Muscle of arm (tissue), 12 donors: ENCODE results near the gene RPLP1. TPM values are rescaled to one million over a fixed set of nuclear protein-coding genes. Genes with fewer than 3 reads are reported as not detected.

ENCODE experiments used
- DNase-seq: peaks from one replicate; pipeline ENCODE4 v3.0.0-alpha.2; 2013
- polyA plus RNA-seq, 12 donors: library from polyadenylated mRNA; unstranded; fragments of 120-200 nt; gene quantifications; one replicate each; pipeline ENCODE4 v1.2.1, GENCODE V29; 2013; ENCODE audit not compliant: insufficient read length in 12 of 12

Gene RPLP1
- polyA plus RNA-seq, 12 donors = 2,418 to 4,362 (median 3,034) TPM; not detected in 1

DNA sequence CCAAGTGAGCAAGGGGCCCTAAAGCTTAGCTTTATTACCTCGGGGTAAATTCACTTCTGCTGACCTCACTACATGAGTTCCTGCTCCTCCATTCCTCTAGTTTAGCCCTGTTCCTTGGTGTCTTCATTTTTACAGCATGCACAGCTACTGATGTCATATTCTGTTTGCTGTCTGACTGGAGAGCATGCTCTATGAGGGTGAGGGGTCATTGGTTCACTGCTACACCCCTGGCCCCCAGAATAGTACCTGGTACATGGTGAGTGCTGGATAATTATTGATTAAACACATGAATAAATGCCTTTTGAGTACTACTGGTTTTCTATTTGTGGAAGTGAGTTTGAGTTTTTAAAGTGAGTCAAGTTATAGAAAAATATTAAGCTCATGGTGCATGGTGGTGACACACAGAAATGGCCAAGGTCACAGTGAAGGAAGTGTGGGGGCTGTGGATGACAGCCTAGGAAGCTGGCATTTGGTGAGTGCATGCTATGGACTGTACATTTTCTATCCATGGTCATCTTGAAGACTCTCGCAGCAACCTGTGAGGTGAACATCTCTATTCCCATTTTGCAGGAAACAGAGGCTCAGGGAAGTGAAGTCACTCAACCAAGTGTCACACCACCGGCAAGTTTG, 34.0 kb downstream of the RPLP1 start:
- DNase-seq = no peak

DNA sequence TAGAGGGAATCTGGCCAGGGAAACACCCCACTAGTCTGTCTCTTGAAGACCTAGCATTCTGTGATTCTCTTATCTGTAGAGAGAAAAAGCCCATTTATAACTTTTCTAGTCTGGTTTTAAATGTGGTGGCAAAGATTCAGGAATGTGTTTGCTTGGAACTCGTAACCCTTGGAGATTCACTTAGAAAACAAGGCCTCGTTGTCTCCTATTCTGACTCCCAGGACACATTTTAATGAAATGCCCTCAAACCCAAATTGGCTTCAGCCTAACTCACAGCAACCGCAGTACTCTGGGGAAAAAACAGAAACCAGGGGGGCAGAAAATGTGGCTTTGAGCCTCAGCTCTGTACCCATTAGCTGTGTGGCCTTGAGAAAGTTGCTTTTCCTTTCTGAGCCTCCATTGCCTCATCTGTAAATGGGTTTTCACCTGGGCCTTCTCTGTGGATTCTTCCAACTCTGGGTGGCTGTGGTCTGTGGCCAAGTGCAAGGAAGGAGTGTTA, 36.5 kb downstream of the RPLP1 start:
- no peak for DNase-seq

DNA sequence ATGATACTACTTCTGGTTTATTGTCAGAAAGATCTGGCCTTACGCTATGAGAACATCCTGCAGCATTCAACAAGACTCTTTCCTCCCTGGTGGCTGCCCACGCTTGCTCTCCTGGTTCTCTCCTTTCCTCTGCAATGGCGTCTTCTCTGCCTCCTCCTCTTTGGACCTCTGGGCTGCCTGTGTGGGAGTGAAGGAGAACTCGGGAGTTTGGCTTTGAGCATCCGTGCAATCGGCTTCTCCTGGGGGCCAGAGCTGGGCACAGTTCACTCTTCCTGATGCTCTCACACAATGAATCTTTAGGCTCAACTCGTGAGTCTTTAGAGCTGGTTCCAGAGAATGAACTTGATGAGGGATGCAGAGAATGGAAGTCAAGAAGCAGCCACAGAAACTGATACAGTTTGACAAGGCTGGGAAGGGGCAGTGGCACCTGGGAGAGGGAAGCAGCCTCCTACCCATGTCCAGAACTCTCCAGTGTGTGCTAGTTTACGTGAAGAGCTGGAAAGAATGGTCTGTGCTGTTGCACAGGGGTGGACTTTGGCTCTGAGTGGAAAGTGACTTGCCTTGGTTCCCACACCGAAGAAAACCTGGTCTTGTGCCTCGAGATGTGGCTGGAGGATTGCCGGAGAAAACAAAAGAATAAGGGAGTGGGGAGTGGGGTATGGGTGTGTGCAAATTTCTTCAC, 37.9 kb downstream of the RPLP1 start:
- no peak for DNase-seq

DNA sequence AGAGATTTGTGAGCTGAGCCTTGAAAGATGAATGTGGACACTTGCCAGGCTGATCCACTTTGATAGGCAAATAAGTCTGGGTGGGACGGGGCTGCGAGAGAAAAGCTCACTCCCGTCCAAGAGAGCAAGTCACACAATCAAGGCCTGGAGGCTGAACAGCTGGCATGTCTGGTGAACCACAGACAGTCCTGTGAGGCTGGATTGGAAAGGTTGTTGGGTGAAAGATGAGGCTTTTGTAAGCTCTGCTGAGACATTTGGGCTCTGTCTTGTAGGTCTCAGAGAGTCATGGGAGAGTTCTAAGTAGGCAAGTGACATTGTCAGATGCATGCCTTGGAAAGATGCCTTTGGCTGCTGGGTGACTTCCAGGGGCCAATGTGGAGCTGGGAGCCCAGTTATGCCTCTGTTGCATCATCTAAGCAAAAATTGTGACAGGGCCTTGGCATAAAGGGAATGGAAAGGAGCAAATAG, 38.5 kb downstream of the RPLP1 start:
- DNase-seq = no peak

DNA sequence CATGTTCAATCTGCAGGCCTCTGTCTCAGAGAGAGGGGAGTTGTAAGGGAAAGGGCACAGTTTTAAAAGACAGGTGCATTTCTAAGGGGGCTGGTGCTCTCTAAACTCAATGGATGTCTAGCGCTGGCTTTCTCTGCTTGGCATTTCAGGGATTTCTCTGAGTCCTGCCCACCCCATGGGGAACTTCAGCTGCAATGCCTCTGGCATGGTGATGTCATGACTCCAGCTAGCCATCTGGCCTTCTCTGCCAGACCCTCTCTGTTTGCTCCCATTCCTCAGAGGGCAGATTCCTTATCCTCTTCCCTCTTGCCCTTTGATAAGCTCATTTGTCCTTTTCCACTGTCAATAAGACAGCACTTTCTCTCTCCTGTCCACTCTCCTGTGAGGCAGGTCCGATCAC, 40.8 kb downstream of the RPLP1 start:
- no peak for DNase-seq

DNA sequence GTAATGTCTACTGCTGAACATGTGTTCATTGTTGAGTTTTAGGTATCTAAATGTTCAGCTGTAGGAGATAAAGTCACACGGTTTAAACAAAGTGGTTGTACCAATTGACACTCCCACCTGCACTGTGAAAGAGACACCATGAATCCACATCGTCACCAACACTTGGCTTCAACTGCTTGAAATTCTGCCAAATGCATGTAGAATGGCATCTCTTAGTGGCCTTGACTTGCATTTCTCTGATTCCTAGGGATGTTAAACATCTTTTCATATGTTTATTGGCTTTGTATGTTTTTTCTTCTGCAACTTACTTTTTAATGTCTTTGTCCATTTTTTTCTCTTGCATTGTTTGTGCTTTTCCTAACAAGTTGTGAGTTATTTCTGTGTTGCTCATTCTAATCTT, 43.4 kb downstream of the RPLP1 start:
- no peak for DNase-seq

DNA sequence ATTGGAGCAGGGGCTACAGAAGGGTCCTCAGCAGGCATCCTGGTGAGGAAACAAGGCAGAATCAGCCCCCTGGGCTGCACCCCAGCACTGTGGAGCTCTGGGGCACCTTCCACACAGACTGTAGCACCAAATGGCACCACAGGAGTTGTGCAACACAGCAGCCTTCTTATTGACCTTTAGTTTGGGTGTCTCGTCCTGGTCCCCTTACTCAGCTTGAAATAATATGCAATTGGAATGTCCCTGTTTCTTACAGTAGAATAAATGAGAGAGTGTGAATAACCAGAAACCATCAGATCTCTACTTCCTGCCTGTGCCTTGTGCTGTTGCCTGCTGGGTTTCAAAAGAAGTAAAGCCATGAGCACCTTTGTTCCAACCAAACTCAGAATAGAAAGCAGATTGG, 44.5 kb downstream of the RPLP1 start:
- DNase-seq = no peak

DNA sequence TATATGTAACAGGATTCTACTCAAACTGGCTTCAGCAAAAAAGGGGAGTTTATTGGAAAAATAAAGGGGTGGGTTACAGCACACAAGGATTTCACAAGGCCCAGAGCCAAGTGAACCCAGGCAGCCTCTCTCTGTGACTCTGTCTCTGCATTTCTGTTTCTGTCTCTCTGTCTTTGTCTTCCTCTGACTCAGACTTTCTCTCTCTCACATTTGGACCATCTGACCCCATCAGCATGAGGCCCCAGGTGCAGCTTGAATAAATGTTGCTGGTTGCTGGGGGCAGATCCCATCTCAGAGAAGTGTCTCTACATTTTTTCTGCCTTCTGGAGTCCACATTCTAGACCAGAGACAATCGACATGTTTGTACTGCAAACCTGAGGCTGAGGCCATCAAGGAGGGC, 45.0 kb downstream of the RPLP1 start:
- DNase-seq = no peak

DNA sequence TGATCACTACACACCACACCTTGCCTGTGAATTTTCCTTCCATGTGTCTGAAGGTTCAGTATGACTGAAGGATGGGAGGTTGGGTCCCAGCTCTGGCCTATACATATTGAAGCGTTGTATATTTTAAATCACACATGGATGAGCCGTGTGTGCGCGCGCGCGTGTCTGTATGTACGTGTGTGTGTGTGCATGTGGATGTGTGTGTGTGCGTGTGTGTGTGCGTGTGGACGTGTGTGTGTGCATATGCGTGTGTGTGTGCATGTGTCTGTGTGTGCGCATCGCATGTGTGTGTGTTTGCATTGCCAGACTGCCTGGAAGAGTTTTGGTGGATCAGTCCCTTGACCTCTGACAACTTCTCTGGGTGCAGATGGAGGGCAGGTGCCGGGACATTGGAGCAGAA, 45.7 kb downstream of the RPLP1 start:
- no peak for DNase-seq

DNA sequence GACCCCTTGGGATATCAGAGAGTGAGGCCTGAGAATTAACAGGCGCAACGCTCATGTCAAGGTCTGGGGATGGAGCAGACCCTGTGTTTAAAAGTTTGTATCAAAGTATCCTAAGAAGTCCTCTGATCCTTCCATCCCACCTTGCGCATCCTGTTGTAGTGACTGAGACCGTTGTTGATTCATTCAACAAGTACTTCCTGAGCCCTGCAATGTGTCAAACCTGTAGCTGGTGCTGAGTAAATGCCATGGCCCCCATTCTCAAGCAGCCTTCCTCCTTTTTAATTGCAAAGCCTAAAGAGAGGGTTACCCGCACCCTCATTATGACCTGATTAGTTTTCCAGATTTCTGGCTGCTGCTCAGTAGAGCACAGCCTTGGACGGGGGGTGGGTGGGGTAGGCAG, 46.4 kb downstream of the RPLP1 start:
- DNase-seq = no peak

DNA sequence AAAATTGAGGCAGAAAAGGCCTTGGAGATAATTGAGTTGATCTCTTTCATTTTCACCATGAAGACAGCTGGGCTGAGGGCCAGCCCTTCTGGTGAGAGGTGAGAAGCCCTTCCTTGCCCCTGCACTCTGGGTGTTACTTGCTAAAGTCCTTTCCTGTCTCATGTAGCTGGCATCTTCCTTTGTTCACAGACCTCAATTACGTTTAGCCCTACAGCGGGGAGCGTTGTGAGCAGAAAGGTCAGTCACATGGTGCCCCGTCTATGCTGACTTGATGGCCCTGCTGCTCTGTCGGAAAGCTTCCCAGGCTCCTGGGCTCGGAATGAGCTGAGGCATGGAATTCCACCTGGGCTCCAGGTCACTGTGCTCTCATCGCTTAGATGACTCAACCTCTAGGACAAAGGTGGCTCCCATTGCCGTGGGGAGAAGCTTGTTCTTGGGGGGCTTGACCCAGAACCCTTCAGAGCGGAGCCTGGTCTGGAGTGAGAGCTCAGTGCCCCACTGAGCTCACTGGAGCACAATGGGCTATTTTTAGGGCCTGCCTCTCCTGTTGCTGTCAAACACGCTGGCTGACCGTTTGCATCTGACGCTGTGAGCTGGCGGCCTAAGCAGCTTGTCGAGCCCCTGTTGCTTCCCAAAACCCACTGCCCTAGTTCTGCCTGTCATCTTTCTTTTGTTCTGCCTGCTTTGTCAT, 47.0 kb downstream of the RPLP1 start:
- no peak for DNase-seq

DNA sequence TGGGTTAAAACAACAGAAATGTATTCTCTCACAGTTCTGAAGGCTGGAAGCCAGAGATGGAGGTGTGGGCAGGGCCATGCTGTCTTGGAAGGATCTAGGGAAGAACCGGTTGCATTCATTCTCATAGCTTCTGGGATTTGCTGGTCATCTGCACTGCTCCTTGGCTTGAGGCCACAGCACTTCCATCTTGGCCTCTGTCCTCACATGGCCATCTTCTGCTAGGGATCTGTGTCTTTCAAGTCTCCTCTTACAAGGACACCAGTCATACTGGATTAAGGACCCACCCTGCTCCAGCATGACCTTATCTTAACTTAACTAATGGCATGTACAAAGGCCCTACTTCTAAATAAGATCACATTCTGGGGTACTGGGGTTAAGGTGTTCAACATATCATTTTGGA, 47.7 kb downstream of the RPLP1 start:
- DNase-seq = no peak

DNA sequence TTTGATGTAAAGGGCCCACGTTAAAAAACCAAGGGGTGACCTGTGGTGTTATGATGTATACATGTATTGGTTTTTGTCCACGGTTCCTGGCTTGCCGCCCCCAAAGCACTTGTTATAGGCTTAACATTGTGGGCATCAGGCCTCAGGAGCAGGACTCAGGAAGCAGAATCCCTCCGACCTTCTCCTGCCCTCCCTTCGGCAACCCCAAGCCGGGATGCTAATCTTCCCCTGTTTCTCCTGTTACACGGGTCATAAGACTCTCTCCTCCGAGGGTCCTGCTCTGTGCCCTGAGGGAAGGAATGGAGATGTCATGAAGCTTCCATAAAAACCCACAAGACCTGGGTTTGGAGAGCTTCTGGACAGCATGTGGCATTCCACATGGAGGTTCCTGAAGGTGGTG, 48.8 kb downstream of the RPLP1 start:
- DNase-seq = no peak

DNA sequence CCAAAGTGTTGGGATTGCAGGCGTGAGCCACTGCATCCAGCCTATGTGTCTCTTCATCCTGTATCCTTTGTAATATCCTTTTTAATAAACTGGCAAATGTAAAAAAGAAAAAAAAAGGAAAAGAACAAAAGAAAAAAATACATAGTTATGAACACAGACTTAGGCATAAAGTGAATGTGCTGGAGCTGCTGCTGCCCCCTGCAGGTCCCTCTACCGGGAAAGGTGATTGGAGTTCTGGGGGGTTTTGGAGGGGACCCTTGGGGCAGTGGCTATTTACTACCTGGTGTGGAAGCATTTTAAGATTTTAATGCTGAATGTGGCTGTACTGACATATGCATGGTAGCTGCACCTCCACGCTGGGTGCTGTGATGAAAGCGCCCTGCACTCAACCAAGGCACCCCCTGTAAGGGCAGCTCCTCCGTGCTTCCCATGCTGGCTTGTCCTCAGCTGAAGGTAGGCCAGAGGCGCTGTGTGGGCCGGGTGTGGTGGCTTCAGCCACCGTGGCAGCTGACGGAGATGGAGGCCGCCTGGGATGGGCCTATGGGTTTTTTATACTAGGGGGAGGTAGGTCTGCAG, 49.9 kb downstream of the RPLP1 start:
- no peak for DNase-seq

DNA sequence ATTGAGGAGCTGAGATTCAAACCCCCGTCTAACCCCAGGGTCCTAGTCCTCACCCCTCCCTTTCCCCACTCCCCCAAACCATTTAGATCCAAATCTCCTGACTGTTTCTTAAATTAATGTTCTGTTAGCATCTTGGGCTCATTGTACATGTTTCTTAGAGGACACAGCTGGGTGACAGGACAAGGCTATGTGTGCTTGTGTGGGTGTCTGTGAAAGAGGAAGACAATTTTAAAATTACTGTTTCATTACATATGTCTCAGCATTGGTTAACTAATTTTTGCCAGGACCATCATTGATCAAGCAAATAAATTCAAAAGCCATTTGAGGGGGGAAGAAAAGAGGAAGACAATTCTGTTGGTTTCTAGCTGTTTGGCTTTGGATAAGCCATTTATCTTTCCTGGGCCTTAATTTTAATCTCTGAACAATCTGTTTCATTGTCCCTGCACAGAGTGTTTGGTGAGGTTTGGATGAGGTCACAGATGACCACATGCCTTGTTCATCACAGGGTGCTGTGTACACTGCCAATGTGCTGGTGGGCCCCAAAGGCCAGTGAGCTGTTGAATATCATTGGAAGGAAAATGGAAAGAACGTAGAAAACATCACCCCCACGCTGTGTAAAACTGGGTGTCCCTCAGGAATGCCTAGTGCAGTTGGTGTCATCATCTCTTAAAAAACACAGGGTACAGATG, 51.9 kb downstream of the RPLP1 start:
- no peak for DNase-seq

Other genes starting within 250 kb of the RPLP1 start
- 1 to 10 TPM in 3 of 12 donors, under 1 TPM in 8, not detected in 1; 0.22 to 2.6 (median 0.60) TPM for gene PAQR5, start 153.9 kb upstream of the RPLP1 start, polyA plus RNA-seq
- gene KIF23, start 38.5 kb upstream of the RPLP1 start, polyA plus RNA-seq = 10 to 100 TPM in 11 of 12 donors, not detected in 1; 11.9 to 33.8 (median 20.2) TPM